Renal pelvis (tissue), 4 donors: ENCODE results near the gene NEDD4L. TPM values are rescaled to one million over a fixed set of nuclear protein-coding genes. Genes with fewer than 3 reads are reported as not detected.

Experiments used
- DNase-seq: peaks from one replicate; pipeline ENCODE4 v3.0.0-alpha.2; 2013
- polyA plus RNA-seq, 3 donors: library from polyadenylated mRNA; unstranded; fragments of 120-200 nt; gene quantifications; one replicate each; pipeline ENCODE4 v1.2.1, GENCODE V29; 2013; ENCODE audit not compliant: insufficient read length in 3 of 3

Gene NEDD4L
- polyA plus RNA-seq, 3 donors = 103 to 179 (median 152) TPM

- DNase-seq = no peak
Measured at GRCh38 chr18:58286632-58287352, 242.8 kb downstream of the NEDD4L start.

GRCh38 chr18:58287353-58288274 is 243.6 kb downstream of the NEDD4L start:
- no peak for DNase-seq

GRCh38 chr18:58288921-58289797 is 245.1 kb downstream of the NEDD4L start:
- no peak for DNase-seq

- no peak for DNase-seq
Measured at GRCh38 chr18:58290116-58290695, 246.2 kb downstream of the NEDD4L start.

GRCh38 chr18:58291131-58291530 is 247.1 kb downstream of the NEDD4L start:
- no peak for DNase-seq

- DNase-seq = no peak
Measured at GRCh38 chr18:58292638-58293037, 248.6 kb downstream of the NEDD4L start.

GRCh38 chr18:58297198-58297597 is 253.2 kb downstream of the NEDD4L start:
- no peak for DNase-seq

- DNase-seq = no peak
Measured at GRCh38 chr18:58298251-58299134, 254.5 kb downstream of the NEDD4L start.

GRCh38 chr18:58299135-58299473 is 255.1 kb downstream of the NEDD4L start:
- DNase-seq = no peak

- DNase-seq = no peak
Measured at GRCh38 chr18:58299936-58300335, 255.9 kb downstream of the NEDD4L start.

- no peak for DNase-seq
Measured at GRCh38 chr18:58300867-58301266, 256.8 kb downstream of the NEDD4L start.

GRCh38 chr18:58302811-58303210 is 258.8 kb downstream of the NEDD4L start:
- DNase-seq = no peak

- no peak for DNase-seq
Measured at GRCh38 chr18:58303363-58303762, 259.3 kb downstream of the NEDD4L start.

- DNase-seq = no peak
Measured at GRCh38 chr18:58305792-58306191, 261.8 kb downstream of the NEDD4L start.

GRCh38 chr18:58307441-58307840 is 263.4 kb downstream of the NEDD4L start:
- no peak for DNase-seq

- no peak for DNase-seq
Measured at GRCh38 chr18:58308463-58308862, 264.4 kb downstream of the NEDD4L start.

GRCh38 chr18:58309099-58309498 is 265.1 kb downstream of the NEDD4L start:
- DNase-seq = no peak

- DNase-seq = no peak
Measured at GRCh38 chr18:58309610-58310239, 265.7 kb downstream of the NEDD4L start.

- DNase-seq = no peak
Measured at GRCh38 chr18:58310517-58310916, 266.5 kb downstream of the NEDD4L start.

GRCh38 chr18:58311390-58311789 is 267.4 kb downstream of the NEDD4L start:
- no peak for DNase-seq
